Pancreas (tissue), 10 donors: ENCODE results near the gene COL9A2. TPM values are rescaled to one million over a fixed set of nuclear protein-coding genes. Genes with fewer than 3 reads are reported as not detected.

Experiments used
- ATAC-seq, 4 donors: fragments of 200-7000 bp; cut with Tn5 transposase; one replicate each; pipeline versions ENCODE4 v1.8.0 to v1.9.1; 2020; ENCODE audit warnings: mild to moderate bottlenecking in 4 of 4, moderate library complexity in 4 of 4
- DNase-seq, 6 donors: peaks; one replicate each; pipeline ENCODE4 v3.0.0-alpha.2; 2020
- FAIRE-seq: peaks from 2 replicates; lab custom pipeline; 2012; peaks lifted over from hg19 to GRCh38; lab: Jason Lieb, UNC
- H3K27ac ChIP-seq, 4 donors: fragments of 200-600 bp; sonication (generic); 1 replicate in 3 of 4; 2 replicates in 1 of 4; pipeline versions ENCODE4 v1.5.0 to v1.8.0; 2020
- H3K27me3 ChIP-seq, 4 donors: fragments of 200-600 bp; one replicate each; pipeline ENCODE4 v1.8.0; 2021
- H3K36me3 ChIP-seq, 3 donors: fragments of 200-600 bp; sonication (generic) in 1 of 3; one replicate each; pipeline versions ENCODE4 v1.5.0 to v1.8.0; 2020 to 2021
- H3K4me1 ChIP-seq, 3 donors: fragments of 200-600 bp; one replicate each; pipeline ENCODE4 v1.8.0; 2021
- H3K4me3 ChIP-seq, 4 donors: fragments of 200-600 bp; sonication (generic) in 2 of 4; one replicate each; pipeline versions ENCODE4 v1.5.0 to v1.8.0; 2020 to 2021
- H3K9me3 ChIP-seq, 4 donors: fragments of 200-600 bp; one replicate each; pipeline ENCODE4 v1.8.0; 2021
- CTCF ChIP-seq, 4 donors: fragments of 200-600 bp; sonication (generic) in 3 of 4; IDR thresholded peaks; one replicate each; pipeline versions ENCODE4 v1.5.0 to v1.8.0; 2021; ENCODE audit warnings: antibody characterized with exemption in 4 of 4
- WGBS, 2 donors: extraction: QIAGEN DNeasy Blood & Tissue Kit; methylation state at CpG; one replicate each; pipeline ENCODE4 v1.1.7; 2013; 5-methylcytosine and 5-hydroxymethylcytosine counted together
- intact Hi-C, 3 donors: fragments of 100-400 bp; cut with DNase I; formaldehyde crosslinking; loops; one replicate each; pipeline versions ENCODE4 v1.11.1 to v1.14.2; 2022
- polyA plus RNA-seq, 2 donors: library from polyadenylated mRNA; stranded (reverse); fragments of 200-250 nt; gene quantifications; one replicate each; pipeline ENCODE4 v1.2.3, GENCODE V29; 2013
- total RNA-seq, 6 donors: library from RNA; stranded (reverse); fragmentation: NEBNext Ultra II Directional in 4 of 6; extraction: Animal tissue kit (Norgen Biotek cat#: 25700) in 4 of 6; gene quantifications; one replicate each; pipeline versions ENCODE4 v1.2.1 to v1.2.4, GENCODE V29; 2021 to 2023
- donor health status: healthy with polysubstance abuse.
- donor health status: DM: no; HTN: no; CAD: no; lungs with moderate emphysema.
- donor health status: DM: no; HTN: no; CAD: no.
- donor health status: control.
- donor health status: control.
- donor health status: Bipolar disorder and iron deficiency.
- donor health status: DM: yes; HTN: yes; CAD: no.
- donor health status: DM: no; HTN: no; CAD: no.
- donor health status: DM: no; HTN: no; CAD: no.
- donor health status: DM: yes; HTN: yes; CAD: no.

COL9A2 gene
- total and polyA plus RNA-seq, 8 donors, result 0.55 to 10.9 (median 2.1) TPM

DNA sequence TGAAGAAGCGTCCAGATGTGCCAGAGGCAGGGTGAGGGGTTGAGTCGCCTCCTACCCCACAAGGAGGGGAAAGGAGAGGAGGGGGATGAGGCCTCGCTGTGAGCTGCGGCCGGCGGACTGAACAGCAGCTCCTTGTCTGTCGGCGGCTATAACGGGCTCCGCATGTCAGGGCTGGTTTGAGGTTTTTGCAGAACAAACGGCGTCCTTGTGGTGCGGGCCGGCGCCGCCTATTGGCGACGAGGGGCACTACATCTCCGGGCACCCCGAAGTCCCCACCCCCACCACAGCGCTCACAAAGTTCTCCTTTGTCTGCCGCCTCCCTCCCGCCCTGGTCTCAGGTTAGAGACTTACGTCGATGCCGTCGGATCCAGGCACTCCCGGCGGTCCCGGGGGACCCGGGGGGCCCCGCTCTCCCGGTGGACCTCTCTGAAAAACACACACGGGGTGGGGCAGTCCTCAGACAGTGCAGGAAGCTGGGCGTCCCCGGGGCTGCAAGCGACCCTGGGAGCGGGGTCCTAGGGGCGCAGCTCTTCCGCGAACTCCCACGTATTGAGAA, 1.8 kb downstream of the COL9A2 start:
- intact Hi-C loops, result loop anchor here in 1 of 3 donors (10.0 kb wide), 1 partner anchor 81 kb away; no protein-coding TSS in a partner anchor
- no peaks in the 10 kb centered on the region for H3K36me3 ChIP-seq
- peak; percentile 65 to 86 (median 76) for DNase-seq
- peak; percentile 81 to 89 (median 85) for TF ChIP-seq CTCF (IDR thresholded peaks at IDR 0.05)
- peak; percentile 73 to 91 (median 87) for ATAC-seq
- 7 to 12% methylated on average over 38 to 42 of the region's 42 CpGs for WGBS, 2 donors
- FAIRE-seq, result no peak
- no peak overlapping the region for H3K27ac ChIP-seq
- no peaks in the 10 kb centered on the region for H3K4me1 ChIP-seq
- H3K9me3 ChIP-seq, result no peaks in the 10 kb centered on the region
- H3K4me3 ChIP-seq, result peak overlapping the region in 3 of 4 donors; percentile 18 to 56 (median 40)
- peaks cover 0 to 10% (median 0%) of the 10 kb centered on the region in 4 donors for H3K27me3 ChIP-seq

DNA sequence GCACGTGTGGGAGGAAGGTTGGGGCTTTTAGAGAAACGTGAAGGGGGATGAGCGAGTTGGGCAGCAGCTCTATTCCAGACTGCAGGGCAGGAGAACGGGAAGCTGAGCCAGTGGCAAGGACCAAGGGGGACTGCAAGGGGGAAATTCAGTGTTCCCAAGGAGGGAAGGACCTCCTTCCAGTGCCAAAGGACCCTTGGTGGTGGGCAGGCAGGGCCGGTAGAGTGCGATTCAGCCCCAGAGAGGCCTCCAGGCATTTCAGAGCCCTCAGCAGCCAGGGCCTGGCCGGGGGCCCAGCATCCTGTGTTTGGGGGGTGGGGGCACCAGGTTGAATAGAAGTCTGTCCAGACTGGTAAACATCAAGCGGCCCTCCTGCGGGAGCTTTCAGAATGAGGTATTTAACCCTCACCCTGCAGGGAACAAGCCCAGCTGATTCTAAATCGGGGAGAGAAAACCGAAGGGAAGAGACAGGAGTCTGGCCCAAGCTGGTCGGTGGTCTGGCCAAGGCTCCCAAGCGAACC, 2.3 kb downstream of the COL9A2 start:
- Histone ChIP-seq H3K9me3 (no peaks in the 10 kb centered on the region), H3K4me1 (no peaks in the 10 kb centered on the region), H3K4me3 (peak overlapping the region in 1 of 4 donors; percentile 56), H3K36me3 (no peaks in the 10 kb centered on the region), H3K27me3 (peaks cover 0 to 10% (median 0%) of the 10 kb centered on the region in 4 donors), H3K27ac (no peak overlapping the region)
- intact Hi-C loops, result loop anchor here in 1 of 3 donors (10.0 kb wide), 1 partner anchor 80 kb away; no protein-coding TSS in a partner anchor
- 54 to 56% methylated on average over 13 of the region's 13 CpGs for WGBS, 2 donors
- FAIRE-seq (no peak), ATAC-seq (no peak), DNase-seq (no peak)
- no peak for TF ChIP-seq CTCF (IDR thresholded peaks at IDR 0.05)

DNA sequence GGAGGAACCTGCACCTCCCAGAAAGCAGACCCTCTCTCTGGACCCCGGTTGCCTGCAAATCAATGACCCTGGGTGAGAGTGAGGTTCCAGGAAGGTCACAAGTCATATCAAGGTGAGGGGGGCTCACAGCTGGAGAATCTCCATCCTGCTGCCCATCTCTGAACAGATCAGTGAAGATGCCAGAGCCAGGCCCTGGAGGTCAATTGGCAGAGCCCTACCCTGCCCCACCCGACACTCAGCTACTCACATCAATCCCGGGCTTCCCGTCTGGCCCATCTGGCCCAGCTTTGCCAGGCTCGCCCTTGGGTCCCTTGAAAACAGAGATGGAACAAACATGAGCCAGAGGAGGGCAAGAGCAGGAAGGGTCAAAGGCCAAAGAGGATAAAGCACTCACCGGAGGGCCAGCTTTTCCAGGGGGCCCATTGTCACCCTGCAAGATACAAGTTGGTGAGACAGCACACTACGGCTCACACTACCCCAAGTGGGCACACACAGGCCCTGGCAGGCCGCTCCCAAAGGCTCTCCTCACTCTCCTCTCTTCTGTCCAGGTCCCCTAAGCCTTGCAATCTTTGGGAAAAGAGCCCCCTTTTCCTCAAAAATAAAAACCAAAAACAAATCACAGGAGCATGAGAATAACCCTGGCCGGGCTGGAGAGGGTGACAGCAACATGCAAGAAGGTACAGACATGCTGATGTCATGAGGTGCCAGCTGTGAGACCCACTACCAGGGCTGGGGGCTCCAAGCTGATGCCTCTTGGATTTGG, 2.9 kb downstream of the COL9A2 start:
- no peaks in the 10 kb centered on the region for H3K9me3 ChIP-seq
- TF ChIP-seq CTCF (IDR thresholded peaks at IDR 0.05), result no peak
- no peak overlapping the region for H3K27ac ChIP-seq
- peaks cover 0 to 10% (median 0%) of the 10 kb centered on the region in 4 donors for H3K27me3 ChIP-seq
- H3K36me3 ChIP-seq, result no peaks in the 10 kb centered on the region
- 86 to 91% methylated on average over 9 of the region's 9 CpGs for WGBS, 2 donors
- DNase-seq (no peak), FAIRE-seq (no peak), ATAC-seq (no peak)
- H3K4me1 ChIP-seq, result no peaks in the 10 kb centered on the region
- H3K4me3 ChIP-seq, result no peak overlapping the region
- intact Hi-C loops, result loop anchor here in 1 of 3 donors (10.0 kb wide), 1 partner anchor 79 kb away; no protein-coding TSS in a partner anchor

DNA sequence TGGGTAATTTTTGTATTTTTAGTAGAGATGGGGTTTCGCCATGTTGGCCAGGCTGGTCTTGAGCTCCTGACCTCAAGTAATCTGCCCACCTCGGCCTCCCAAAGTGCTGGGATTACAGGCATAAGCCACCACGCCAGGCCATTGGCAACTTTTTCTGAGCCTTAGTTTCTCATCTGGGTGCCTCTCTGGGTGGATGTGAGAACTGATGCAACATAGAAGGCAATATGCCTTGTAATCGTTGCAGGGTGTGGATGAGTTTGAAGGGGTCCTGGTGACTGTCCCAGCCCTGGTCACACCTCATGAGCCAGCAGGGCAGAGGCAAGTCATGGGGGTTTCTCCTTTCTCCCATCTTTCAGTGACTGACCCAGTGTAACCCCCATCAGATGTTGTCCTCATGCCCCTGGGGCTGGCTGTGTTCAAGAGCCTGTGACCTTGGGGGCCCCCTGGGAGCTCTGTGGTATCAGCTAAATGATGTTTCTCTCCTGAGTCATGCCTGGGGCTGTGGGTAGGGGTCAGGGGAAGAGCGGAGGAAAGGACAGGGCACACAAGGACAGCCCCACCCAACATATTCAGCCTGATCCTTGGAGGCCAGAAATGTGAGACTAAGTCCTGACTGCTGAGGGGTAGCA, 3.6 kb downstream of the COL9A2 start:
- ATAC-seq, result no peak
- 78 to 94% methylated on average over 5 of the region's 5 CpGs for WGBS, 2 donors
- intact Hi-C loops, result loop anchor here in 1 of 3 donors (10.0 kb wide), 1 partner anchor 79 kb away; no protein-coding TSS in a partner anchor

More for the DNA sequence above, 3.6 kb downstream of the COL9A2 start:
- no peak for TF ChIP-seq CTCF (IDR thresholded peaks at IDR 0.05)
- no peak overlapping the region for H3K27ac ChIP-seq
- FAIRE-seq, result no peak
- no peak for DNase-seq
- no peaks in the 10 kb centered on the region for H3K9me3 ChIP-seq
- H3K27me3 ChIP-seq, result peaks cover 0 to 9% (median 0%) of the 10 kb centered on the region in 4 donors
- H3K36me3 ChIP-seq, result no peaks in the 10 kb centered on the region
- no peak overlapping the region for H3K4me3 ChIP-seq
- H3K4me1 ChIP-seq, result no peaks in the 10 kb centered on the region
